Measurements from ENCODE around the gene IL10.

GRCh38 chr1:206816390-206817287 is 44.3 kb upstream of the IL10 start:
- no peak for TF ChIP-seq CTCF (conservative IDR thresholded peaks at IDR 0.05; ENCODE audit: low read length)
- no peak for TF ChIP-seq EZH2phosphoT487 (IDR thresholded peaks at IDR 0.05; ENCODE audit: borderline replicate concordance)

Measured in Loucy (cell line).